Suprapubic skin (tissue), 4 donors: ENCODE data around the gene TSHZ2. TPM values are rescaled to one million over a fixed set of nuclear protein-coding genes. Genes with fewer than 3 reads are reported as not detected.

Experiments used
- DNase-seq, 2 donors: peaks; one replicate each; pipeline ENCODE4 v3.0.0-alpha.2; 2019; ENCODE audit warnings: low spot score in 2 of 2
- H3K27ac ChIP-seq: fragments of 200-600 bp; sonication (generic); one replicate; pipeline ENCODE4 v1.5.1; 2019
- H3K27me3 ChIP-seq: fragments of 200-600 bp; sonication (generic); one replicate; pipeline ENCODE4 v1.5.1; 2019
- H3K36me3 ChIP-seq: fragments of 200-600 bp; sonication (generic); one replicate; pipeline ENCODE4 v1.5.1; 2019
- H3K4me1 ChIP-seq: fragments of 200-600 bp; sonication (generic); one replicate; pipeline ENCODE4 v1.5.1; 2019
- H3K4me3 ChIP-seq: fragments of 200-600 bp; sonication (generic); one replicate; pipeline ENCODE4 v1.5.1; 2019; ENCODE audit warnings: mild to moderate bottlenecking
- H3K9me3 ChIP-seq: fragments of 200-600 bp; sonication (generic); one replicate; pipeline ENCODE4 v1.5.1; 2019
- EP300 ChIP-seq: sonication (generic); formaldehyde crosslinking; IDR thresholded peaks from one replicate; pipeline ENCODE4 v1.6.1; 2017; ENCODE audit warnings: antibody characterized with exemption
- POLR2A ChIP-seq, 2 donors: fragments of 450-650 bp; IDR thresholded peaks; one replicate each; pipeline ENCODE4 v1.6.1; 2017; ENCODE audit warnings: antibody characterized with exemption in 2 of 2, mild to moderate bottlenecking in 2 of 2, moderate library complexity in 2 of 2
- POLR2AphosphoS5 ChIP-seq, 3 donors: sonication (generic); formaldehyde crosslinking; IDR thresholded peaks; one replicate each; pipeline ENCODE4 v1.6.1; 2017; ENCODE audit warnings: antibody characterized with exemption in 3 of 3
- WGBS: methylation state at CpG from one replicate; pipeline ENCODE4 v1.1.5; 2018; 5-methylcytosine and 5-hydroxymethylcytosine counted together
- total RNA-seq, 4 donors: library from RNA; depleted of rRNA; stranded (reverse); fragments of >200 nt; gene quantifications; one replicate each; pipeline ENCODE4 v1.1.0, GENCODE V29; 2016
- TF ChIP-seq, protein P1 (sequence below), 2 donors: fragments of 200-600 bp in 1 of 2; fragments of 450-650 bp in 1 of 2; sonication (generic) in 1 of 2; IDR thresholded peaks; one replicate each; pipeline ENCODE4 v1.5.1; 2016 to 2019; ENCODE audit warnings: antibody characterized with exemption in 2 of 2, mild to moderate bottlenecking in 1 of 2, moderate library complexity in 1 of 2

The TSHZ2 gene
- total RNA-seq, 4 donors from 2014 or later: 10.2 to 24.7 (median 19.2) TPM

DNA sequence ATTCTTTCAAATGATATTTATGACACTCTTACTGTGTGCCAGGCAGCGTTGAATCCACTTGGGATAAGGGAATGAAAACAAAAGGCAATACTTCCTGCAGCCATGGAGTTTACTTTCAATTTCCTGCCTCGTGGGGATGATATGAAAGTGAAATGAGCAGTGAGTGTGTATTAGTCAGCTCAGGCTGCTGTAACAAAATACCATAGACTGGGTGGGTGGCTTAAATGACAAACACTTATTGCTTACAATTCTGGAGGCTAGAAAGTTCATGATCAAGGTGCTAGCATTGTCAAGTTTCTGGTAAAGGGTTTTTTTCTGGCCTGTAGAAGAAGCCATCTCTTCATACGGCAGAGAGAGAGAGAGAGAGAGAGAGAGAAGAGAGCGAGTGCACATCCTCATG lies 41.7 kb downstream of the TSHZ2 start:
- no peak for TF ChIP-seq EP300
- no peak for TF ChIP-seq POLR2A (IDR thresholded peaks at IDR 0.05)
- TF ChIP-seq, protein P1, sequence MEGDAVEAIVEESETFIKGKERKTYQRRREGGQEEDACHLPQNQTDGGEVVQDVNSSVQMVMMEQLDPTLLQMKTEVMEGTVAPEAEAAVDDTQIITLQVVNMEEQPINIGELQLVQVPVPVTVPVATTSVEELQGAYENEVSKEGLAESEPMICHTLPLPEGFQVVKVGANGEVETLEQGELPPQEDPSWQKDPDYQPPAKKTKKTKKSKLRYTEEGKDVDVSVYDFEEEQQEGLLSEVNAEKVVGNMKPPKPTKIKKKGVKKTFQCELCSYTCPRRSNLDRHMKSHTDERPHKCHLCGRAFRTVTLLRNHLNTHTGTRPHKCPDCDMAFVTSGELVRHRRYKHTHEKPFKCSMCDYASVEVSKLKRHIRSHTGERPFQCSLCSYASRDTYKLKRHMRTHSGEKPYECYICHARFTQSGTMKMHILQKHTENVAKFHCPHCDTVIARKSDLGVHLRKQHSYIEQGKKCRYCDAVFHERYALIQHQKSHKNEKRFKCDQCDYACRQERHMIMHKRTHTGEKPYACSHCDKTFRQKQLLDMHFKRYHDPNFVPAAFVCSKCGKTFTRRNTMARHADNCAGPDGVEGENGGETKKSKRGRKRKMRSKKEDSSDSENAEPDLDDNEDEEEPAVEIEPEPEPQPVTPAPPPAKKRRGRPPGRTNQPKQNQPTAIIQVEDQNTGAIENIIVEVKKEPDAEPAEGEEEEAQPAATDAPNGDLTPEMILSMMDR (IDR thresholded peaks at IDR 0.05): no peak
- TF ChIP-seq POLR2AphosphoS5 (IDR thresholded peaks at IDR 0.05): no peak
- no peaks in the 10 kb centered on the region for H3K36me3 ChIP-seq
- H3K4me3 ChIP-seq: no peak overlapping the region
- H3K27ac ChIP-seq: no peak overlapping the region
- no peak for DNase-seq
- H3K27me3 ChIP-seq: no peaks in the 10 kb centered on the region
- 73% methylated on average over 4 of the region's 4 CpGs for WGBS
- no peaks in the 10 kb centered on the region for H3K9me3 ChIP-seq
- H3K4me1 ChIP-seq: no peaks in the 10 kb centered on the region

DNA sequence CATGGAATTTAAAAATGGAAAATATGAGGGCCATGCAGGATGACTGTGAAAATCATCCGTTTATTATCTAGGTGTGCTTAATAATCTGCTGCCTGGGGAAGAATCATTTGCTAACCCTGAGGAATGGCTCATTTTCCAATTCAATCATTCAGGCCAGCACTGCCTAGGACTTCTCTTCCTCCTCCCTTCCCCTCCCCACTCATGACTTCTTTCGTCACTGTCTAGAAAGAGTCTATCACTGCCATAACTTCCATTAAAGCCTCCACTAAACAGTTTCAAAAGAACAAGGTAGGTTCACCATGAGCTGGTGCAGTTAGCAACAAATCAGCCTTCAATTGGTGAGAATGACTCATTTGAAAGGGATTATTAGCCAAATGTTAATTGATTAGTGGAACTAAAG lies 43.9 kb downstream of the TSHZ2 start:
- no peaks in the 10 kb centered on the region for H3K27me3 ChIP-seq
- no peaks in the 10 kb centered on the region for H3K4me1 ChIP-seq
- no peaks in the 10 kb centered on the region for H3K9me3 ChIP-seq
- no peaks in the 10 kb centered on the region for H3K36me3 ChIP-seq
- WGBS: 86% methylated on average over 2 of the region's 2 CpGs
- no peak overlapping the region for H3K4me3 ChIP-seq
- no peak for TF ChIP-seq POLR2A (IDR thresholded peaks at IDR 0.05)
- TF ChIP-seq, protein P1 (IDR thresholded peaks at IDR 0.05): no peak
- no peak for TF ChIP-seq EP300
- TF ChIP-seq POLR2AphosphoS5 (IDR thresholded peaks at IDR 0.05): no peak
- no peak for DNase-seq
- no peak overlapping the region for H3K27ac ChIP-seq

GRCh38 chr20:53016534-53017042 lies 44.4 kb downstream of the TSHZ2 start:
- Histone ChIP-seq H3K36me3 (no peaks in the 10 kb centered on the region), H3K27ac (no peak overlapping the region), H3K4me3 (no peak overlapping the region), H3K27me3 (no peaks in the 10 kb centered on the region), H3K4me1 (no peaks in the 10 kb centered on the region), H3K9me3 (no peaks in the 10 kb centered on the region)
- WGBS: 91% methylated on average over 5 of the region's 5 CpGs
- no peak for DNase-seq
- TF ChIP-seq, protein P1 (IDR thresholded peaks at IDR 0.05): no peak
- TF ChIP-seq EP300: no peak
- TF ChIP-seq POLR2A (IDR thresholded peaks at IDR 0.05): no peak
- TF ChIP-seq POLR2AphosphoS5 (IDR thresholded peaks at IDR 0.05): no peak

DNA sequence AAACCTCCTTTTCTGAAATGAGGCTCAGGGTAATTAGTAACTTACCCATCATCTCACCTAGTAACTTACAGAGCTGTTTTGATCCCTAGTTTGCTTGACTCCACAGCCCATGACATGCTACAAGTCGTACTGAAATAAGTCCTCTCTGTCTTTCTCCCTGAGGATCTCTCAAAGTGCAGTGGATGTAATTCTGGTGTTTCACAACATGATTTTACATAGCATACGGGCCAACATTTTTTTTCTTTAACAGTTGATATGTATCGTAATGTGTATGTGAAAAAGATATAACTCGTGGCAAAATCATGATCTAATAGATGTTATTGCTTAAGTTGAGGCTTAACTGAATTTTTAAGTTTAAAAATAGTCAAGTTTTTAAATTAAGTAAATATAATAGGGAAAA lies 45.0 kb downstream of the TSHZ2 start:
- DNase-seq: no peak
- H3K27me3 ChIP-seq: no peaks in the 10 kb centered on the region
- no peak overlapping the region for H3K27ac ChIP-seq
- WGBS: 94% methylated on average over 4 of the region's 4 CpGs
- H3K4me1 ChIP-seq: no peaks in the 10 kb centered on the region
- no peaks in the 10 kb centered on the region for H3K9me3 ChIP-seq
- H3K4me3 ChIP-seq: no peak overlapping the region
- no peak for TF ChIP-seq POLR2AphosphoS5 (IDR thresholded peaks at IDR 0.05)
- no peak for TF ChIP-seq POLR2A (IDR thresholded peaks at IDR 0.05)
- TF ChIP-seq, protein P1 (IDR thresholded peaks at IDR 0.05): no peak
- no peak for TF ChIP-seq EP300
- no peaks in the 10 kb centered on the region for H3K36me3 ChIP-seq

DNA sequence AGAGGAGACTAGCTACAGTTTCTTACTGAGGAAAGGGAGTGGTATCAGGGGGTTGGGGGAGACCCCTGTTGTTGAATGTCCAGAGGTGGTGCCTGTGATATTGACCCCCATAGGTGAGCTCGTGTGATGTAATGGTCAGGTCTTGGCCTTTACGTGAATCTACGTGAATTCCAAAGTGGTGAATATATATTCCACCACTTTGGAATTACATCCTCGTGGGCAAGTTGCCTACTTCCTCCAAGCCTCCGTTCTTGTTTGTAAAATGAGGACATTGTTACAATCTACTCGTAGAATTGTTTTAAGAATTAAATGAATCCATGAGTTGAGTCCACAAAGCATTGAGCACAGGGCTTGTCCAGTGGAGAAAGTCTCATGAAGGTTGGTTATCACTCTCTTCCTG lies 47.3 kb downstream of the TSHZ2 start:
- no peak overlapping the region for H3K4me3 ChIP-seq
- H3K27ac ChIP-seq: no peak overlapping the region
- H3K27me3 ChIP-seq: no peaks in the 10 kb centered on the region
- H3K36me3 ChIP-seq: no peaks in the 10 kb centered on the region
- TF ChIP-seq EP300 (no peak), POLR2A (IDR thresholded peaks at IDR 0.05) (no peak), POLR2AphosphoS5 (IDR thresholded peaks at IDR 0.05) (no peak)
- TF ChIP-seq, protein P1 (IDR thresholded peaks at IDR 0.05): no peak
- peaks cover 3% of the 10 kb centered on the region for H3K4me1 ChIP-seq
- no peaks in the 10 kb centered on the region for H3K9me3 ChIP-seq
- no peak for DNase-seq
- WGBS: 86% methylated on average over 6 of the region's 6 CpGs
